ENCODE data around the gene ZSWIM4. TPM values are rescaled to one million over a fixed set of nuclear protein-coding genes. Genes with fewer than 3 reads are reported as not detected.

ZSWIM4 gene
- total RNA-seq, 1 experiment from 2014 or later, result 1.4 TPM

- DNase-seq (ENCODE audit: low read depth, low spot score), result no peak
- in situ Hi-C loops (cut with HindIII; ENCODE audit: low pct_unique_long_range_greater_than_20kb, low sequenced_read_pairs), result no loop called here
Measured at GRCh38 chr19:13873834-13874515, 78.7 kb downstream of the ZSWIM4 start.

GRCh38 chr19:13875824-13876223 is 80.6 kb downstream of the ZSWIM4 start:
- in situ Hi-C loops (cut with HindIII; ENCODE audit: low pct_unique_long_range_greater_than_20kb, low sequenced_read_pairs), result no loop called here

GRCh38 chr19:13876834-13877233 is 81.6 kb downstream of the ZSWIM4 start, which contains the start of gene NANOS3:
NANOS3 (plus strand) TSS chr19:13877134; CDS start chr19:13877249, 115 bp downstream.
- in situ Hi-C loops (cut with HindIII; ENCODE audit: low pct_unique_long_range_greater_than_20kb, low sequenced_read_pairs), result no loop called here
- no peak for DNase-seq (ENCODE audit: low read depth, low spot score)

More at GRCh38 chr19:13875824-13876223, 80.6 kb downstream of the ZSWIM4 start:
- DNase-seq (ENCODE audit: low read depth, low spot score), result no peak

GRCh38 chr19:13877303-13877702 is 82.1 kb downstream of the ZSWIM4 start:
- no peak for DNase-seq (ENCODE audit: low read depth, low spot score)
- in situ Hi-C loops (cut with HindIII; ENCODE audit: low pct_unique_long_range_greater_than_20kb, low sequenced_read_pairs), result no loop called here

GRCh38 chr19:13880059-13881043 is 85.1 kb downstream of the ZSWIM4 start:
- in situ Hi-C loops (cut with HindIII; ENCODE audit: low pct_unique_long_range_greater_than_20kb, low sequenced_read_pairs), result no loop called here
- DNase-seq (ENCODE audit: low read depth, low spot score), result peak; percentile 88

- no peak for DNase-seq (ENCODE audit: low read depth, low spot score)
- in situ Hi-C loops (cut with HindIII; ENCODE audit: low pct_unique_long_range_greater_than_20kb, low sequenced_read_pairs), result no loop called here
Measured at GRCh38 chr19:13881251-13881691, 86.0 kb downstream of the ZSWIM4 start.

Small RNAs within 50 kb of the gene (small RNA-seq; reads per million reads assigned to genes)
- gene MIR181C (0 to 0.48 reads per million in 2 experiments), gene MIR181D (0.06 to 0.86 reads per million in 2 experiments), gene RN7SL619P (0 reads per million in 2 experiments)

Other genes starting within 250 kb of the ZSWIM4 start
- gene MRI1, start 30.9 kb upstream of the ZSWIM4 start, total RNA-seq (2014; rRNA removed; shearing (Covaris generic)), result 15.3 and 17.8 TPM in 2 replicates
- gene C19orf53, start 21.0 kb upstream of the ZSWIM4 start, total RNA-seq (2014; rRNA removed; shearing (Covaris generic)), result 175 and 179 TPM in 2 replicates
- not detected in 2 replicates for gene NANOS3, start 81.7 kb downstream of the ZSWIM4 start, total RNA-seq (2014; rRNA removed; shearing (Covaris generic))
- 0.56 and 1.1 TPM in 2 replicates for gene BRME1, start 110.7 kb downstream of the ZSWIM4 start, total RNA-seq (2014; rRNA removed; shearing (Covaris generic))
- 10.5 and 11.0 TPM in 2 replicates for gene CC2D1A, start 110.8 kb downstream of the ZSWIM4 start, total RNA-seq (2014; rRNA removed; shearing (Covaris generic))
- gene PODNL1, start 143.0 kb downstream of the ZSWIM4 start, total RNA-seq (2014; rRNA removed; shearing (Covaris generic)), result not detected in 2 replicates
- 8.3 and 9.3 TPM in 2 replicates for gene DCAF15, start 157.1 kb downstream of the ZSWIM4 start, total RNA-seq (2014; rRNA removed; shearing (Covaris generic))
- gene RFX1, start 210.9 kb downstream of the ZSWIM4 start, total RNA-seq (2014; rRNA removed; shearing (Covaris generic)), result 0.87 and 0.90 TPM in 2 replicates
- not detected in 2 replicates for gene RLN3, start 232.7 kb downstream of the ZSWIM4 start, total RNA-seq (2014; rRNA removed; shearing (Covaris generic))
- 2.6 and 4.3 TPM in 2 replicates for gene IL27RA, start 236.3 kb downstream of the ZSWIM4 start, total RNA-seq (2014; rRNA removed; shearing (Covaris generic))

Data from SK-MEL-5 (cell line).